Measurements from ENCODE around the gene PHACTR3. TPM values are rescaled to one million over a fixed set of nuclear protein-coding genes. Genes with fewer than 3 reads are reported as not detected.

Gene PHACTR3
- total RNA-seq, 1 donor = under 0.01 TPM

- DNase-seq (ENCODE audit: low read depth in 2 of 3, low spot score in 2 of 3) = no peak
Measured at GRCh38 chr20:59784791-59785668, 180.7 kb downstream of the PHACTR3 start.

- no peak for DNase-seq (ENCODE audit: low read depth in 2 of 3, low spot score in 2 of 3)
Measured at GRCh38 chr20:59785669-59785959, 181.3 kb downstream of the PHACTR3 start.

- no peak for DNase-seq (ENCODE audit: low read depth in 2 of 3, low spot score in 2 of 3)
Measured at GRCh38 chr20:59785986-59786795, 181.9 kb downstream of the PHACTR3 start.

- no peak for DNase-seq (ENCODE audit: low read depth in 2 of 3, low spot score in 2 of 3)
Measured at GRCh38 chr20:59786801-59787537, 182.6 kb downstream of the PHACTR3 start.

- no peak for DNase-seq (ENCODE audit: low read depth in 2 of 3, low spot score in 2 of 3)
Measured at GRCh38 chr20:59787538-59787890, 183.2 kb downstream of the PHACTR3 start.

GRCh38 chr20:59788196-59788735 lies 183.9 kb downstream of the PHACTR3 start:
- no peak for DNase-seq (ENCODE audit: low read depth in 2 of 3, low spot score in 2 of 3)

- DNase-seq (ENCODE audit: low read depth in 2 of 3, low spot score in 2 of 3) = no peak
Measured at GRCh38 chr20:59788811-59789397, 184.6 kb downstream of the PHACTR3 start.

- DNase-seq (ENCODE audit: low read depth in 2 of 3, low spot score in 2 of 3) = no peak
Measured at GRCh38 chr20:59789686-59790085, 185.3 kb downstream of the PHACTR3 start.

- no peak for DNase-seq (ENCODE audit: low read depth in 2 of 3, low spot score in 2 of 3)
Measured at GRCh38 chr20:59790346-59790745, 186.0 kb downstream of the PHACTR3 start.

GRCh38 chr20:59792300-59792699 lies 188.0 kb downstream of the PHACTR3 start:
- DNase-seq (ENCODE audit: low read depth in 2 of 3, low spot score in 2 of 3) = no peak

GRCh38 chr20:59794555-59794954 lies 190.2 kb downstream of the PHACTR3 start:
- no peak for DNase-seq (ENCODE audit: low read depth in 2 of 3, low spot score in 2 of 3)

- no peak for DNase-seq (ENCODE audit: low read depth in 2 of 3, low spot score in 2 of 3)
Measured at GRCh38 chr20:59800309-59800708, 196.0 kb downstream of the PHACTR3 start.

GRCh38 chr20:59802018-59802417 lies 197.7 kb downstream of the PHACTR3 start:
- DNase-seq (ENCODE audit: low read depth in 2 of 3, low spot score in 2 of 3) = no peak

GRCh38 chr20:59802471-59803221 lies 198.3 kb downstream of the PHACTR3 start:
- DNase-seq (ENCODE audit: low read depth in 2 of 3, low spot score in 2 of 3) = no peak

GRCh38 chr20:59804347-59804746 lies 200.0 kb downstream of the PHACTR3 start:
- DNase-seq (ENCODE audit: low read depth in 2 of 3, low spot score in 2 of 3) = no peak

- DNase-seq (ENCODE audit: low read depth in 2 of 3, low spot score in 2 of 3) = no peak
Measured at GRCh38 chr20:59804871-59805665, 200.7 kb downstream of the PHACTR3 start.

GRCh38 chr20:59805786-59806577 lies 201.6 kb downstream of the PHACTR3 start:
- DNase-seq (ENCODE audit: low read depth in 2 of 3, low spot score in 2 of 3) = no peak

GRCh38 chr20:59806578-59806975 lies 202.2 kb downstream of the PHACTR3 start:
- DNase-seq (ENCODE audit: low read depth in 2 of 3, low spot score in 2 of 3) = no peak
